CD4-positive, CD25-positive, alpha-beta regulatory T cell (primary cell): ENCODE results near the gene OR1B1. TPM values are rescaled to one million over a fixed set of nuclear protein-coding genes. Genes with fewer than 3 reads are reported as not detected.

ENCODE experiments used
- polyA plus RNA-seq, 4 donors: library from polyadenylated mRNA; unstranded; fragments of 300-500 nt; fragmentation: Illumina TruSeq; gene quantifications; one replicate each; pipeline ENCODE4 v1.2.3, GENCODE V29; 2021
- total RNA-seq: library from RNA; stranded (reverse); gene quantifications from one replicate; pipeline ENCODE4 v1.2.3, GENCODE V29; 2022

The OR1B1 gene
- total and polyA plus RNA-seq, 5 donors from 2014 or later: not detected

Other genes starting within 250 kb of the OR1B1 start
- gene OR1J1, start 179.7 kb downstream of the OR1B1 start, total RNA-seq: not detected
- not detected for gene OR1J1, start 179.7 kb downstream of the OR1B1 start, polyA plus RNA-seq
- gene OR1J2, start 146.8 kb downstream of the OR1B1 start, total RNA-seq: 0.42 TPM
- not detected for gene OR1J2, start 146.8 kb downstream of the OR1B1 start, polyA plus RNA-seq
- gene OR1J4, start 138.5 kb downstream of the OR1B1 start, total RNA-seq: 1.8 TPM
- not detected for gene OR1J4, start 138.5 kb downstream of the OR1B1 start, polyA plus RNA-seq
- gene OR1N1, start 130.3 kb downstream of the OR1B1 start, total RNA-seq: not detected
- not detected for gene OR1N1, start 130.3 kb downstream of the OR1B1 start, polyA plus RNA-seq
- gene OR1N2, start 104.5 kb downstream of the OR1B1 start, total RNA-seq: 0.81 TPM
- gene OR1N2, start 104.5 kb downstream of the OR1B1 start, polyA plus RNA-seq: not detected
- not detected for gene OR1L8, start 74.2 kb downstream of the OR1B1 start, total RNA-seq
- under 1 TPM in 3 of 4 donors, not detected in 1; 0.12 to 0.50 (median 0.20) TPM for gene OR1L8, start 74.2 kb downstream of the OR1B1 start, polyA plus RNA-seq
- gene OR1Q1, start 42.9 kb downstream of the OR1B1 start, total RNA-seq: 0.72 TPM
- gene OR1Q1, start 42.9 kb downstream of the OR1B1 start, polyA plus RNA-seq: not detected
- not detected for gene OR1L1, start 4.1 kb upstream of the OR1B1 start, total RNA-seq
- not detected for gene OR1L1, start 4.1 kb upstream of the OR1B1 start, polyA plus RNA-seq
- gene OR1L3, start 17.5 kb upstream of the OR1B1 start, total RNA-seq: not detected
- not detected for gene OR1L3, start 17.5 kb upstream of the OR1B1 start, polyA plus RNA-seq
- not detected for gene OR1L4, start 66.4 kb upstream of the OR1B1 start, total RNA-seq
- not detected for gene OR1L4, start 66.4 kb upstream of the OR1B1 start, polyA plus RNA-seq
- gene OR1L6, start 84.7 kb upstream of the OR1B1 start, total RNA-seq: not detected
- under 1 TPM in 1 of 4 donors, not detected in 3; 0.17 TPM for gene OR1L6, start 84.7 kb upstream of the OR1B1 start, polyA plus RNA-seq
- gene OR5C1, start 131.3 kb upstream of the OR1B1 start, total RNA-seq: not detected
- not detected for gene OR5C1, start 131.3 kb upstream of the OR1B1 start, polyA plus RNA-seq
- gene OR1K1, start 142.5 kb upstream of the OR1B1 start, total RNA-seq: not detected
- under 1 TPM in 2 of 4 donors, not detected in 2; 0.34 to 0.41 TPM for gene OR1K1, start 142.5 kb upstream of the OR1B1 start, polyA plus RNA-seq
- 24.5 TPM for gene PDCL, start 171.0 kb upstream of the OR1B1 start, total RNA-seq
- gene PDCL, start 171.0 kb upstream of the OR1B1 start, polyA plus RNA-seq: 10 to 100 TPM; 16.7 to 20.1 (median 18.4) TPM
- 82.4 TPM for gene RC3H2, start 247.7 kb upstream of the OR1B1 start, total RNA-seq
- gene RC3H2, start 247.7 kb upstream of the OR1B1 start, polyA plus RNA-seq: 10 to 100 TPM; 23.2 to 35.7 (median 28.0) TPM